ENCODE data around the gene MTG1.
A peak's percentile ranks its signal among the peaks of the same experiment; 100 is the strongest.
"Not testable (repeated sequence)": the region's sequence is repeated elsewhere in the genome, so short reads cannot be mapped to it uniquely, and the experiment has no call there.

MTG1 gene

DNA sequence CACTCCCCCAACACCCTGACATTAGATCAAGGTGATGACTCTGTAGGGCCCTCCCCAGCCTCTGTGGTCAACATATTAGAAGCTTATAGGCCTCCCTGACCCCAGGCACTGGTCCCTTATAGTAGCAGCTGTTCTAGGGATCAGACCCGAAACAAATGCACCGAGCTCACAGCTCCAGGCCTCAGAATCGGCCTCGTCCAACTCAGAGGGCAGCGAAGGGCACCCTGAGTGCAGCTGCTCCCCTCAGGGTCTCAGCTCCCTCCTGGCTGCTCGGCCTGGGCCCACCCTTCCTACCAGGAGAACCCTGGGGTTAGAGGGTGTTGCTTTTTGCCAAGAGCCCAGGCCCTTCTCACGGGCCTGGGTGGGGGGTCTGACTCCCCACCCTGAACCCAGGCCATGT lies 25.8 kb upstream of the MTG1 start:
- Histone ChIP-seq H3K27ac (ENCODE audit: low read length) (no peak overlapping the region), H3K36me3 (ENCODE audit: control insufficient read depth, insufficient read depth, low read length) (peaks cover 34% of the 10 kb centered on the region), H3K4me3 (ENCODE audit: low read length) (no peak overlapping the region), H3K4me1 (ENCODE audit: control insufficient read depth, insufficient read depth, low read length) (no peaks in the 10 kb centered on the region; the same call in 1 of the 2 replicates), H3K9me3 (ENCODE audit: control insufficient read depth, insufficient read depth, low read length) (no peaks in the 10 kb centered on the region), H3K27me3 (ENCODE audit: control insufficient read depth, insufficient read depth, low read length) (no peaks in the 10 kb centered on the region)
- DNase-seq (ENCODE audit: low read depth, low spot score): no peak
- WGBS (ENCODE audit: insufficient coverage, insufficient read length): no CpG with 5 or more reads among the region's 7 CpGs

- no peaks in the 10 kb centered on the region; the same call in 1 of the 2 replicates for H3K4me1 ChIP-seq (ENCODE audit: control insufficient read depth, insufficient read depth, low read length)
- H3K27ac ChIP-seq (ENCODE audit: low read length): no peak overlapping the region
- H3K36me3 ChIP-seq (ENCODE audit: control insufficient read depth, insufficient read depth, low read length): peaks cover 25% of the 10 kb centered on the region
- no peak overlapping the region for H3K4me3 ChIP-seq (ENCODE audit: low read length)
- no peaks in the 10 kb centered on the region for H3K9me3 ChIP-seq (ENCODE audit: control insufficient read depth, insufficient read depth, low read length)
- no CpG with 5 or more reads among the region's 24 CpGs for WGBS (ENCODE audit: insufficient coverage, insufficient read length)
- DNase-seq (ENCODE audit: low read depth, low spot score): no peak
- H3K27me3 ChIP-seq (ENCODE audit: control insufficient read depth, insufficient read depth, low read length): no peaks in the 10 kb centered on the region
Observed at GRCh38 chr10:133370030-133370786, 23.7 kb upstream of the MTG1 start.

DNA sequence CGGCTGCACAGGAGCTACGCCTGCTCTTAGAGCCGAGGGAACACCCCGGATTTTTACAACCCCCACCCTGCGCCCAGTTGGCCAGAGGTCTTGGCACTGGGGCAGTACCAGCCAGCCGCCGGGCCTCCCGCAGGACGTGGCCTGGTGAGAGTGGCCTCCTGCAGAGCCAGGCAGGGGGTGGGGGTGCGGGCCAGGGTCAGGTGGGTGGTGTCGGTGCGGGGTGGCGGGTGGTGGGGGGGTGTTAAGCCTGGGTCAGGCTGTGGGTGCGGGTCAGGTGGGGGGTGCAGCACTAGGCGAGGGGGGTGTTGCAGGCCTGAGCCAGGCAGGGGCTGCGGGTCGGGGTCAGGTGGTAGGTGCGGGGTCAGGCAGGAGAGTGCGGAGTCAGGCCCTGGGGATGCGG lies 21.4 kb upstream of the MTG1 start:
- peaks cover 12% of the 10 kb centered on the region for H3K36me3 ChIP-seq (ENCODE audit: control insufficient read depth, insufficient read depth, low read length)
- peak overlapping the region; percentile 37; the same call in 1 of the 2 replicates for H3K4me3 ChIP-seq (ENCODE audit: low read length)
- no CpG with 5 or more reads among the region's 20 CpGs for WGBS (ENCODE audit: insufficient coverage, insufficient read length)
- no peak overlapping the region for H3K27ac ChIP-seq (ENCODE audit: low read length)
- H3K9me3 ChIP-seq (ENCODE audit: control insufficient read depth, insufficient read depth, low read length): no peaks in the 10 kb centered on the region
- H3K4me1 ChIP-seq (ENCODE audit: control insufficient read depth, insufficient read depth, low read length): no peaks in the 10 kb centered on the region; the same call in 1 of the 2 replicates
- DNase-seq (ENCODE audit: low read depth, low spot score): no peak
- H3K27me3 ChIP-seq (ENCODE audit: control insufficient read depth, insufficient read depth, low read length): peaks cover 2% of the 10 kb centered on the region

DNA sequence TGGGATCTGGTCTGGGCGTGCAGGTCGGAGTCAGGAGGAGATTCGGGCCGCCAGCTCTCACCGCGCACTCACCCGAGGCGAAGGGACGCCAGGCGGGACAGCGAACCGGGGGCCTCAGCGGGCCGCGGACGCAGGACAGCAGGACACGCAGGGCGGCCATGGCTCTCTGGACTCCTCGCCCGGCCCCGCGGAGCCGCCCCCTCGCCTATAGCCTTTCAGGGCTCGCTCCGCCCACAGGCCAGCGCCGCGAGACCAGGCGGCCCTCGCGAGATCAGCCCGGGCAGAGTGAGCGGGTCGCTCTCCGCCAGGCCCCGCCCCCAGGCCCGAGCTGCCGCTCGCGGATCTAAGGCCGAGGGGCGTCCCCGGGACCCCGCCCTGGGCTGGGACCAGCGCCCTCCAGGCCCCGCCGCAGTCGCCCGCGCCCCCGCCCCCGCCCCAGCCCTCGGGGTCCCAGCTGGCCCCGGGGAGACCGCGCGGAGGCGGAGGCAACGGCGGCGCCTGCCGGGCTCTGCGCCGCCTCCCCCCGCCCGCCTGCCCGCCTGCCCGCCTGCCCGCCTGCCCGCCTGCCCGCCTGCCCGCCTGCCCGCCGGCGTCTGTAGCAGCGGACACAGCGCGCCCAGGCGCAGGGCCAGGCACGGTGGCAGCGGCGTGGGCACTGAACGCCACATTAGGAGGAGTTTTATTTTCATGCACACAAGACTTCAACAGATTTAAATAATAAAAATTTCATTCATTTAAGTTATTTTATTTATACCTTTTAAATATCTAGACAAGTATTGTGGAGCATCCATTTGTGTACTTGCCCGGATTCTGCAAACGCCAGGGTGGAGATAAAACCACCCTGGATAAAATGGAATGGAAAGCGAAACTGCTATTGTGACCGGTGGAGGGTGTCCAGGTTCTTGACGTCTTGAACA lies 20.5 kb upstream of the MTG1 start, which contains the start of gene ECHS1:
TSS of gene ECHS1 (minus strand) at position 181 of the 917 bp plus-strand sequence. CDS start at position 160, 21 bp downstream.
- Histone ChIP-seq H3K9me3 (ENCODE audit: control insufficient read depth, insufficient read depth, low read length) (no peaks in the 10 kb centered on the region), H3K4me1 (ENCODE audit: control insufficient read depth, insufficient read depth, low read length) (no peaks in the 10 kb centered on the region; the same call in 1 of the 2 replicates), H3K27me3 (ENCODE audit: control insufficient read depth, insufficient read depth, low read length) (peaks cover 5% of the 10 kb centered on the region), H3K27ac (ENCODE audit: low read length) (no peak within 1 kb of the TSS), H3K4me3 (ENCODE audit: low read length) (peak within 1 kb of the TSS; percentile 92), H3K36me3 (ENCODE audit: control insufficient read depth, insufficient read depth, low read length) (peaks cover 10% of the 10 kb centered on the region)
- peak; percentile 81 for DNase-seq (ENCODE audit: low read depth, low spot score)
- WGBS (ENCODE audit: insufficient coverage, insufficient read length): no CpG with 5 or more reads among the region's 89 CpGs

- WGBS (ENCODE audit: insufficient coverage, insufficient read length): no CpG with 5 or more reads among the region's 12 CpGs
- no peak for DNase-seq (ENCODE audit: low read depth, low spot score)
- no peaks in the 10 kb centered on the region for H3K4me1 ChIP-seq (ENCODE audit: control insufficient read depth, insufficient read depth, low read length)
Observed at GRCh38 chr10:133375357-133376115, 18.4 kb upstream of the MTG1 start.

DNA sequence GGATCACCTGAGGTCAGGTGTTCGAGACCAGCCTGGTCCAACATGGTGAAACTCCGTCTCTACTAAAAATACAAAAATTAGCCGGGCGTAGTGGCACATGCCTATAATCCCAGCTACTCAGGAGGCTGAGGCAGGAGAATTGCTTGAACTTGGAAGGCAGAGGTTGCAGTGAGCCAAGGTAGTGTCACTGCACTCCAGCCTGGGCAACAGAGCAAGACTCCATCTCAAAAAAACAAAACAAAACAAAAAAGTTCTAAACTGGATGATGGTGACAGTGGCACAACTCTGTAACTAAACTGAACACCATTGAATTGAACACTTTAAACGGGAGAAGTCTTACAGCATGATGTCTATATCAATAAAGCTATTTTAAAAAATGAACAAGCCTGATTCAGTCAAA lies 17.8 kb upstream of the MTG1 start:
- H3K27ac ChIP-seq (ENCODE audit: low read length); H3K9me3 ChIP-seq (ENCODE audit: control insufficient read depth, insufficient read depth, low read length); H3K27me3 ChIP-seq (ENCODE audit: control insufficient read depth, insufficient read depth, low read length); H3K36me3 ChIP-seq (ENCODE audit: control insufficient read depth, insufficient read depth, low read length); DNase-seq (ENCODE audit: low read depth, low spot score); H3K4me1 ChIP-seq (ENCODE audit: control insufficient read depth, insufficient read depth, low read length); H3K4me3 ChIP-seq (ENCODE audit: low read length): not testable (repeated sequence)
- no CpG with 5 or more reads among the region's 5 CpGs for WGBS (ENCODE audit: insufficient coverage, insufficient read length)

More at GRCh38 chr10:133375357-133376115, 18.4 kb upstream of the MTG1 start:
- peaks cover 5% of the 10 kb centered on the region for H3K27me3 ChIP-seq (ENCODE audit: control insufficient read depth, insufficient read depth, low read length)
- H3K4me3 ChIP-seq (ENCODE audit: low read length): no peak overlapping the region
- H3K27ac ChIP-seq (ENCODE audit: low read length): no peak overlapping the region
- no peaks in the 10 kb centered on the region for H3K9me3 ChIP-seq (ENCODE audit: control insufficient read depth, insufficient read depth, low read length)
- H3K36me3 ChIP-seq (ENCODE audit: control insufficient read depth, insufficient read depth, low read length): no peaks in the 10 kb centered on the region

DNA sequence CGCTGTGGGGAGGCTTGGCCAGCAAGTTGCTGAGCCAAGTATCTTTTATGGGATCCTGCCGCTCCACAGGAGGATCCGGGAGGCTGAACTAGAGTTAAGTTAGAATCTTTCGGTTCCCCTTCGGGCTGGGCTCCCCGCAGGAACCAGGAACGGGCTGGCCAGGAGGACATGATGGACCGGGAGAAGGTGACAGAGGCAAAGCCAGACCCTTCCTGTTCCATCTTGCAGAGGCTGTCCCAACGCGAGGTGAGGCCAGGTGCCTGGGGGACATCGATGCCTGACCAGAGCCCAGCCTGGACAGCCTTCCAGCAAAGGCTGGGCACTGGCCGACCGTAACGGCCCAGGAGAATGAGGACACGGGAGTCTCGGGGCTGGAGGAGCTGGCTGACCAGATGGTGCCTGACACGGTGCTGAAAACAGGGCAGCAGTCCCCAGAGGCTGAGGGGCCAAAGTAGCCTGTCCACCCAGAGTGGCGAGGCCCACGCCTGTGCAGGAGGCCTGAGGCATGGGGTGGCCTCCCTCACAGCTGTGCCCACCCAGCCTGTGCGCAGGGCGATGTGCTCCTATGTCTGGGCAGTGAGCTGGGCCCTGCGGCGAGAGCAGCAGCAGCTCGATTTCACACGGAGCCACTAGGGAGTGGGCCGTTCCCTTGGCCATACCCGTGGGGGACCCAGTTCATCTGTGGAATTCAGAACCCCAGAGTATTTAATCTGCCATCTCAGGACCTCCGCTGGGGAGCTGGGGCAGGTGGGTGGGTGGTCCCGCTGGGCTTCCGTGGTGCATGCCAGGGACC lies 16.7 kb upstream of the MTG1 start:
- no peaks in the 10 kb centered on the region for H3K4me1 ChIP-seq (ENCODE audit: control insufficient read depth, insufficient read depth, low read length)
- no CpG with 5 or more reads among the region's 30 CpGs for WGBS (ENCODE audit: insufficient coverage, insufficient read length)
- H3K4me3 ChIP-seq (ENCODE audit: low read length): no peak overlapping the region
- H3K9me3 ChIP-seq (ENCODE audit: control insufficient read depth, insufficient read depth, low read length): no peaks in the 10 kb centered on the region
- H3K36me3 ChIP-seq (ENCODE audit: control insufficient read depth, insufficient read depth, low read length): no peaks in the 10 kb centered on the region
- H3K27me3 ChIP-seq (ENCODE audit: control insufficient read depth, insufficient read depth, low read length): peaks cover 5% of the 10 kb centered on the region
- no peak for DNase-seq (ENCODE audit: low read depth, low spot score)
- H3K27ac ChIP-seq (ENCODE audit: low read length): no peak overlapping the region

DNA sequence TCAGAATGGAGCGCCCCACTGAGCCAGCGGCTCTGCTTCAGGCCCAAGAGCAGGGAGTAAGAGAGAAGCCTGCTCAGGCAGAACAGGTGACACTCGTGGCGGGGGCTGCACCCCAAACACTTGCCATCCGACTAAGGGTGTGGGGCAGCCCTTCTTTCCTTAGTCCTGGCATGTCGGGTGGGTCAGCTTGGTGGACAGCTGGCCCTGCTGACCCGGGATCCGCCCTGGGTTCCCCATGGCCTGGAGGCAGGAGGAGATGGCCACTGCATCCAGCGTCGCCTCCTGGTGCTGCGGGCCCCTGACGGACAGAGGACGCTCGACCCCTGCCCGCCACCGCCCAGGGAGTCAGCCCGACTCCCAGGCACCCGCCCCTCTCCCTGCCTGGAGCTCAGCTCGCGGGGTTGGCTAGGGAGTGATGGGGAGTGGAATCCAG lies 16.1 kb upstream of the MTG1 start:
- H3K9me3 ChIP-seq (ENCODE audit: control insufficient read depth, insufficient read depth, low read length): no peaks in the 10 kb centered on the region
- H3K4me1 ChIP-seq (ENCODE audit: control insufficient read depth, insufficient read depth, low read length): no peaks in the 10 kb centered on the region
- H3K4me3 ChIP-seq (ENCODE audit: low read length): peak overlapping the region; percentile 46; the same call in 1 of the 2 replicates
- H3K27ac ChIP-seq (ENCODE audit: low read length): no peak overlapping the region
- no peak for DNase-seq (ENCODE audit: low read depth, low spot score)
- H3K36me3 ChIP-seq (ENCODE audit: control insufficient read depth, insufficient read depth, low read length): no peaks in the 10 kb centered on the region
- peaks cover 5% of the 10 kb centered on the region for H3K27me3 ChIP-seq (ENCODE audit: control insufficient read depth, insufficient read depth, low read length)
- no CpG with 5 or more reads among the region's 20 CpGs for WGBS (ENCODE audit: insufficient coverage, insufficient read length)

DNA sequence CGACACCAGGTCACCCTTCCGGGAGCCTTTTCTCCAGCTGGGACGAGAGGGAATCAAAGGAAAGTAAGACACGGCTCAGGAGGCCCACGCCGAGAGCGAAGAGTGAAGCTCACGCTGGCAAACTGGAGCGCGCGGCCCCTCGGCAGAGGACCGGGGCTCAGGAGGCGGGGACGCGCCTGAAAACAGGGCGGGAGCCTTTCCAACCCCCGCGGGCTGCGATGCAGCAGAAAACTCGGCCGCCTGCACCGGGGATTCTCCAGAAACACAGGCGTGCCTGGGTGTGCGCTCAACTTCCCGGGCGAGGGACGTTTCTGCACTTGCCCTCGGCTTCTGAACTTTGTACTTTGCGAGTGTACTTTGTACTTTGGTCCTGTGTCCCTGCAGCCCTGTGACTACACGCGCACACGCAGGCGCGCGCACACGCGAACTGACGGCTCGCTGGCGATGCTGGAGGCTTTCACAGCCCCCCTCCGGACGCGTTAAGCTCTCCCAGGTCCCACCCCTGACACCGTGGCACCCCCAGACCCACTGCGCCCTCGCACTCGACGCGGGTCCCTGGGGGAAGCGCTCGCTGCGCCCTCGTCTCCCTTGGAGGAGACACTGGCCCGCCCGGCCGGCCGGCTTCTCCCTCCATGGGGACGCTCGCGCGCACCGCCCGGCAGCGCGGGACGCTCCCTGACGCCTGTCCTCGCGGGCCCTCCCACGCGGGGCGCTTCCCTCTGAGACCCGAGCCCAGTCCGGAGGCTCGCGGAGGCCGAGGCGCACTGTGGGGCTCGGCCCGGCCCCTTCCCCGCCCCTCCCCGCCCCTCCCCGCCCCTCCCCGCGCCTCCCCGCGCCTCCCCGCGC lies 15.5 kb upstream of the MTG1 start:
- WGBS (ENCODE audit: insufficient coverage, insufficient read length): no CpG with 5 or more reads among the region's 90 CpGs
- H3K4me3 ChIP-seq (ENCODE audit: low read length): peak overlapping the region; percentile 46; the same call in 1 of the 2 replicates
- DNase-seq (ENCODE audit: low read depth, low spot score): no peak
- H3K27ac ChIP-seq (ENCODE audit: low read length): no peak overlapping the region
- H3K36me3 ChIP-seq (ENCODE audit: control insufficient read depth, insufficient read depth, low read length): no peaks in the 10 kb centered on the region
- H3K9me3 ChIP-seq (ENCODE audit: control insufficient read depth, insufficient read depth, low read length): no peaks in the 10 kb centered on the region
- no peaks in the 10 kb centered on the region for H3K4me1 ChIP-seq (ENCODE audit: control insufficient read depth, insufficient read depth, low read length)
- peaks cover 5% of the 10 kb centered on the region for H3K27me3 ChIP-seq (ENCODE audit: control insufficient read depth, insufficient read depth, low read length)

Data from iPS DF 6.9 (cell line).